HG03066 (cell line): ENCODE measurements around the gene PKM.

Experiments used
- ATAC-seq: cut with Tn5 transposase; IDR thresholded peaks from one replicate; pipeline ENCODE4 v1.9.1; 2021; ENCODE audit warnings: low read depth; ENCODE audit not compliant: unreplicated experiment

The PKM gene

DNA sequence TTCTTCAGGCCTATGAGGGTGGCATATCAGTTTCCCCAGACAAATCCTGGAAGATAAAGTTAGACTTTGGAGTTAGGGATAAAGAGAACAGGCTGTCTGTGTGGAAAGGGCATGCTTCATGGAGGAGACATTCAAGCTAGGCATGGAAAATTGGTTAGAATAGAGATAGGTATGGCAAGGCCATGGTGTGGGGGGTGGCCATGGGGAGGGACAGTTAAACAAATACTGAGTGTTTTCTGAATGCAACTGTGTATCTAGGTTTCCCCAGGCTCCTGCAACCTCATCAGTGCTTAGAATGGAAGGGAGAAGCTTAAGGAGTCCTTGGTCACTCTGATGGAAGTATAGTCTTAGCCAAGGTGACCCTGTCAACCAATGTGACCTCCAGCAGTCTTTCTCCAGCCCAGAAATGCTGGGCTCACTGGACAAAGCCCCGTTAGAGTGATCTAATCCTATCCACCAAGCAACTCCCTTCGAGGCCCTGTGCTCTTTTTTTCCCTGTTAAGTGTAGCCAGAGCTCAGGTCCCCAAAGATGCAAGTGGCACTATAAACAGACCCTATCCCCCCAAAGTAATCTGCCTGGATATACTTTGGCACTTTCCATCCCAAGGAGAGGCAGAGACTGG is 5.5 kb upstream of the PKM start:
- no peak for ATAC-seq

DNA sequence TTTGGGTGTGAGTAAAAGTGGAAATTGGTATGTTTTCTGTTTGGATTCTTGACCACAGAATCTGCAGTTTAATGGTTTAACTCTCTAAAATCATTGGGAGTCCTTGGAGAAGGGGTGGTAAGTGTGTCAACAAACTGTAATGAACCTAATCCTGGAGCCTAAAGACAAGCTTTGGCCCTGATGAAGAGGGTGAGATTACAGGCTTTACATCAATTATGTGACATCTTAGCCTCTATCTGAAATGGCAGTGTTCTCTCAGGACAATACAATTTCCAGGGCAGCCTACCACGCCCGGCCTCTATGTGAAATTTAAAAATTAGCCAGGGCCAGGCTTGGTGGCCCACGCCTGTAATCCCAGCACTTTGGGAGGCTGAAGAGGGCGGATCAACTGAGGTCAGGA is 4.3 kb upstream of the PKM start:
- ATAC-seq, result no peak

DNA sequence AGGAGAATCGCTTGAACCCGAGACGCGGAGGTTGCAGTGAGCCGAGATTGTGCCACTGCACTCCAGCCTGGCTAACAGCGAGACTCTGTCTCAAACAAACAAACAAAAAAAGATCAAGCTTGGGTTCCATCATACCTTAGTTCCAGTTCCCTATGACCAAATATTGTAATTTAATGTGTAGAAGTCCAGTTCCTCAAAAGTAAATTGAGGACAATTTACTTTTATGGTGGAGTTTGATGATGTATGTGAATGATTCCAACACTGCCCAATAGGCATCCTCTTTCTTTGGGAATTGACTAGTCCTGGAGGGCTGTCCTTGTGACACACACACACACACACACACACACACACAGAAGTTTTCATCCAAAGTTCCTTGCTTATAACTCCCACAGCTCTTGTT is 2.8 kb upstream of the PKM start:
- no peak for ATAC-seq

DNA sequence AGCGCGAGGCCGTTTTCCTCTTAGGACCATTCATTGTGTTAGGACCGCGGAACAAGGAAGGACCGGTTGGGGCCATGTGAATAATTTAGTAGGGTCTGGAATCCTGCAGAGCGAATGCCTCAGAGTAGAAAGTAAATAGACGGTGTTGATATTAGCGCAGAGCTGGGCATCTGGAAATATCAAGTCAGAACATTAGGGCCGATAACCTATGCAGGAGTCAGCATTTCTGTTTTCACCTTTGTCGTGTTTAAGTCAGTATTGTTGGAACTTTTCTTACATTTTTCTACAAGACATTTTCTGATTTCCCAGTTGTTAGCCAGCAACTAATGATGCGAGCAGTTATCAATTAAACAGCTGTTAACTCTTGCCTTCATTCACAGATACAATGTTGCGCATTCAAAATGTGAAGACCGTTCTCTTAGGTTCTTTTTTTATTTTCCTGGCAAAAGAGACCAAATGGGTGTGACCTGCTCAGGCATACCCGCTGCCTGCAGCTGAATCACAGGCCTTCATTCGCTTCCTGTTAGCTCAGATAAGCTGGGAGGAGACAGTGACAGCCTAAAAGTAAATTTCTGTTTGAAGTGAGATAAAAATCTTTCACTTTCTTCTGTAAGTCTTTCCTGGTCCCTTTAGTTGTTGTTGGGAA is 966 bp upstream of the PKM start:
- no peak for ATAC-seq

DNA sequence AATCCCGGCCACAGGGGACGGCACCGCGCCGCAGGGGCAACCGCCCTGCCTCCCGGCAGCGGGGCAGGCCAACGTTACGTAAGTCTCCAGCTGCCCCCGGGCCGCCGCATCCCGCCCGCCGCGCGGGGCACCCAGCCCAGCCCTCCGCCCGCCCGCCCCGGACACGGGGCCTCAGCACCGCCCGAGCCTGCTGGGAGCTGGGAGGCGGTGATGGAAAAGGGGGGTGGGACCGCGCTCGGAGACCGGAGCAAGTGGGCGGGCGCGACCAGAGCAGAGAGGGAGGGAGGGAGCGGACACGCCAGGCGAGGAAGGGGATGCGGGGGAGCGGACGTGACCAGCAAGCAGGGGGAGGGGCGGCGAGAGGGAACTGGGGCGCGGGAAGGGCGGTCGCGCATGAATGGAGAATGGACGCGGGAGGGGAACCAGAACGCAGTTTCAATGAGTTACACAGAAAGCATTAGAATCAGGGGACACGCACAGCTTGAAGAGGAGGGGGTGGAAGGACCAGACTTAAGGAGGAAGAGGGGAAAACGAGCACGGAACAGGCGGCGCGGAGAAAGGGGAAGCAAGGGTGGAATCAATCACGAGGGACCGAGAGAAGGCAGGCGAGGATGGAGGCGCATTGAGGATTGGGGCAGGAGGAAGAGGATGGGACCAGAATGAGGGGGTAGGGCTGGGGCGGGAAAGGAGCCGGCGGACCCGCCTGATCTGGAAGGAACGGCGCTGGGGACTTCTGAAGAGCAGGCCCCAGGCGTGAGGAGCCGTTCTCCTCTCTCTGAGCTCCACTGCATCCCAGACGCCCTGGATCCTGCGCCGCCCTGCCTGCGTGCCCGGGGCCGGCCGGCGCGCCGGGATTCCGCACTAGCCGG is 559 bp downstream of the PKM start:
- ATAC-seq, result no peak

DNA sequence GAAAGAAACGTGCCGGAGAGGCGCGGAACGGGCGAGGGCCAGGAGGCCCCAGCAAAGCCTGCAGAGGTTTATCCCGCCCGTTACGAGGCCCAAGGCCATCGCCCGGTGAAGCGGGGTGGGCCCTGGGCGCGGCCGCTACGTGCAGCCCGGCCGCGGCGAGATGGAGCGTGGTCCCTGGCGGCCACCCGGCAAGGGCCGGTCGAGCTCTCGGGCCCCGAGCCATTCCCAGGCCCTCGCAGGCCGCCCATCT is 1.1 kb downstream of the PKM start:
- ATAC-seq, result no peak

DNA sequence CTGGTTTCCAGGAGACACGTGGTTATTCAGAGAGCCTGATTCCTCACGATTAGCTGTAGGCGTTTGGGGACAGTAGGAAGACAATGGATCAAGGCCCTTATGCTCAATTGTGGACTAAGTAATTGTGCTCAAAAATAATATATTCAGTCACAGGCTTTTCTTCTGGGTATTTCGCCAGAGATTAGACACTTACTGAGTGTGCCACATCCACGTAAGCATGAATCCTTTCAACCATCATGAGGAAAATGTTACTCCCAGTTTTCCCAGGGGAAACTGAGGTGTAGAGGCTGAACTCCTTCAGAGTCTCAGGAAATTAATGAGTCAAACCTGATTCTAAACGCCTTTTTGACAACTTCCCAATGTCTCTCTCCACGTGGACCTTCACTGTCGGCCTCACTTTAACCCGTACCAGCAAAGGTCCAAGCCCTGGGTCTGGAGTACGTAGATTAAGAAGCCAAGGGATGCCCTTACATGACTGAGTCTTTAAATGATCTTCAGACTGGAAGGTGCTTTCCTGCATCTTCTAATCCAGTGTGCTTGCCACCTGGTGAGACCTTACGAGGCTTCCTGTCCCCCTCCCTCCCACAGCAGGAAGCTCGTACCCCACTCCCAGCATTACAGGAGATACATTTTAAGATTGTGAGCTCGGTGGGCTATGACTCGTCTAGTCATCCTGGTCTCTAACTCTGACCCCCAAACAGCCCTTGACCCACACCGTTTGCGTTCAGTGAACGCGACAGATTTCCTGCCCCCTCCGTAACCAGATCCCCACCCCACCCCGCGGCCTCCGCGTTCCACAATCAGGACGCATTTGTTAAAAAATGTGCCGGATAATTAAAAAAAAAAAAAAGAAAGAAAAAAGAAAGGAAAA is 1.7 kb downstream of the PKM start:
- no peak for ATAC-seq

DNA sequence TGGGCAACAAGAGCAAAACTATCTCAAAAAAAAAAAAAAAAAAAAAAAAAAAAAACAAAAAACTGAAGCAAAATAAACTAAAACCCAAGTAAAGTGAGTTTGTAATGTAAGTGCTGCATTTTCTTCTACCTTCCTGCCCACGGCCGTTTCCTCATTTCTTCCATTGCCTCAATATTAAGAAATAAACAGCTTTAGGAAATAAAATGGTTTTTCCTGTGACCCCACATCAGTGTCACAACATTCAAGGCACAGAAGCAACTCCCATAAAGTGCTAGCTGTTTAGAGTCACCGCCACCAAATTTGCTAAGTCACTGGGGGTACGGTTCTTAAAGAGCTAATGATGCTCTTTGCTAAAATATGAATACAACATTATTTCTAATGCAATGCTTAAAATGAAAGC is 3.3 kb downstream of the PKM start:
- no peak for ATAC-seq

DNA sequence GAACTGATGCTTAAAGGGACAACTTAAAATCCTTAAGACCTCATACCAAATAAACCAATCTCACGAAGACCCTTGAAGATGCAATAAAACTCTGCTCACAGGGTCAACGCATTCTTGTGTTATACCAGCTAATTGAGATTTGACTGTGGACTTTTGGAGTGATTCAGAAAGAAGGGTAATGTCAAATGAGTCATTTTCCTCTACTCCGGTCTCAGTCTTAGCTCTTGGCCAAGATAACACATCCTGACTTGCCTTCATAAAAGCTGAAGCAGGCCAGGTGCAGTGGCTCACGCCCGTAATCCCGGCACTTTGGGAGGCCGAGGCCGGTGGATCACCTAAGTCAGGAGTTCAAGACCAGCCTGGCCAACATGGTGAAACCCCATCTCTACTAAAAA is 3.8 kb downstream of the PKM start:
- no peak for ATAC-seq

DNA sequence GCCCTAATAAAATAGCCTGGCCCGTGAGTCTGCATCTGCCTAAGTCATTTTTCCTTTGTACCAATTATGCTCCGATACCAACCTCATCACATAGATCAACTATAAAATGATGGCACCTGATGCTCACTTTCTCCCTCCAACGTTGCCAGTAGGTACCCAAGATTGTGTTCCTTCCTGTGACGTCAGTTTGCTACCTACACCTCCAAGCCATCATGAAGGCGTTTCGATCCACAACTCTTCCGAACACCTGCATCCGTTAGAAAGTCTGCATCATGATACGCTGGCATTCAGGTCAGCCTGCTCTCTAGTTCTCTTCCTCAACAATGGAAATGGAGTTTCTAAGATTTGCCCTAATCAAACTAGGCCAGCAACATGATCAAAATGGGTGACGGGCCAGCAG is 7.7 kb downstream of the PKM start:
- ATAC-seq, result no peak

DNA sequence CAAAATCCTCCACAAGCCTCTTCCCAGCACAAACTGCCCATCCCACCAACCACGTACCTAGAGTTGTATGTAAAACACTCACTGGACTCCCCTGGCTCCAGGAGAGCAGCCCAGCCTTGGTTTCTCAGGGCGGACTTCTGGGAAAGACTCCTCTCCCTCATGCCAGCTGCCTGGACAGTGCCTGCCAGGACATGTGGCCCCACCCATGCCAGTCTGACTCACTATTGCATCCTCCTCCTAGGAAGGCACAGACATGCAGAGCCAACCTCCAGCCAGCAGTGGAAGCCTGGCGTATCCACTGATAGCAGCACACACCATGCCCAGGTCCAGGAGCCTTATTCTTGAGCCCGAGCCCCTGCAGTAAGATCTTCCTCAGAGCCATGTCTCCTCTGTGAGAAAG is 8.6 kb downstream of the PKM start:
- no peak for ATAC-seq

DNA sequence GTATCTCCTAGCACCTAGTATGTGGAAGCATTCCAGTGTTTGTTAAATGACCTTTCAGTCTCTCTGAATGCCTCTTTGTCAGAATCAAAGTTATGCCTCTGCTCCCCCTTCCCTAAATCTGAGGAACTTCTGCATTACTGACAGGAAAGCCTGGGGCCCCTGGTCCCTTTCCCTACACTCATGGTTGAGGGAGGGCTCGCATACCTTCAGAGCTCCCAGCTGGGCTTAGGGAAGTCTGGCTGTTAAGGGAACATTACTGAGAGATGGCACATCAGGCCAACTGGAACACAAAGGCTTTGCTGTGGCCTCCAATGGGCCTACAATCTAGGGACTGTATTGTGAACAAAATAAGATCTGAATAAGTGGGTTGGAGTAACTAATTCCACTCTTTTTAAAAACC is 10.3 kb downstream of the PKM start:
- ATAC-seq, result no peak

DNA sequence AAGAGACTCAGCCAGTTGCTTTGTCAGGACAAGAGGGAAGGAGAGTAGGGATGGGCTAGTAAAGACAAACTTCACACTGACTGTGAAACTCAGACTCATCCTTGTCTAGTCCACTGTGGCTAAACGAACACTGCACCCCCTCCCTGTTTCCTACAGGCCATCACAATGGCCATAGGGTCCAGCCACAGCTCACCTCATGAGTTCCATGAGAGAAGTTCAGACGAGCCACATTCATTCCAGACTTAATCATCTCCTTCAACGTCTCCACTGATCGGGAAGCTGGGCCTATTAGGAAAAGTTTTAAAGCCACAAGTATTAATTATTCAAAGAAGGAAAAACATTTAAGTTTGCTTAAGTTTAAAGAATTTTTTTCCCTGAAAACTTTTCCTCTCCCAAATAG is 13.8 kb downstream of the PKM start:
- ATAC-seq, result no peak

DNA sequence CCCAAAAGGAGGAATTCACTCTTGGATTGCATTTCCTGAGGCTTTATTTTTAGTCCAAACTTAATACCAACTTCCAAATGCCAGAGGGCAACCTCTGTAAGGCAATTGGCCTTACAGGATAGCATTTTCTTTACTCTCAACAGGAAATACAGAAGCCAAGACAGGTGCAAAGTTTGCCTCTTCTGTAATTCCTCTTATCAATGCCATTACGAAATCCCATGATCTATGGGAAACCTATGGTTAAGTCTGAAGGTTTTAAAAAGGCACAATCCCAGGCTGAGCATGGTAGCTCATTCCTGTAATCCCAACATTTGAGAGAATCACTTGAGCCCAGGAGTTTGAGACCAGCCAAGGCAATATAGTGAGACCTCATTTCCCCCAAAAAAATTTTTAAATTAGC is 14.9 kb downstream of the PKM start:
- ATAC-seq, result no peak

DNA sequence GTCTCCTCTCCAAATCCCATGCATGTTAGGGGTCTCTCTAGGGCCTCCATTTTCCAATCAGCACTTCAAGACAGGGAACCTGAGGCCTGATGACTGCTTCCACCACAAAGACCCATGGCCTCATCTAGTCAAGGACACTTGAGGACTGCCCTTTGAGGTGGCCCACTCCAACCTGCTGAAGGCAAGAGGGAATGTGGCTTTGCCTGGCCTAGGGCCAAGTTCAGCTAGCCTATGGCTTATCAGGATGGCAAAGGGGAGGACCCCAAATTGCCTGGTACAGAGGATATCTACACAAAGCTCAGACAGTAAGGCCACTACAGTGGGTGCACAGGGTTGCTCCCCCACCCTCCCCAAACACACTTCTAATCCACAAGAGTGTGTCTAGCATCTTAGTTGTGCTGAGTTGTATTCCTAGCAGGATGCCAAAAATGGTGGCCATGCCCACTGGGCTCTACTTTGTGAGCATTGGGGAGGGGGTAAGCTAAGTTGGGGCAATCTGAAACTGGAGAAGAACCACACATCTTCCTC is 23.4 kb downstream of the PKM start:
- ATAC-seq, result no peak

DNA sequence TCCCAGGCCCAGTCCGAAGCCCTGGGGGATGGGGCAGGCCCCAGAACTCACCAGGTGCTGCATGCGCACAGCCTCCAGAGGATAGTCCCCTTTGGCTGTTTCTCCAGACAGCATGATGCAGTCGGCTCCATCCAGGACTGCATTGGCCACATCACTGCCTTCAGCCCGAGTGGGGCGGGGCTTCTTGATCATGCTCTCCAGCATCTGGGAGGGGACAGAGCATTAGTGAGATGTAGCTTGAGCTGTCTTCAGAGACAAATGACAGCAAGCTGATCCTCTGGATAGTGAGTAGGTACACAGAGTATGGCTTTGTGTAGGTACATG is 24.4 kb downstream of the PKM start:
- no peak for ATAC-seq

DNA sequence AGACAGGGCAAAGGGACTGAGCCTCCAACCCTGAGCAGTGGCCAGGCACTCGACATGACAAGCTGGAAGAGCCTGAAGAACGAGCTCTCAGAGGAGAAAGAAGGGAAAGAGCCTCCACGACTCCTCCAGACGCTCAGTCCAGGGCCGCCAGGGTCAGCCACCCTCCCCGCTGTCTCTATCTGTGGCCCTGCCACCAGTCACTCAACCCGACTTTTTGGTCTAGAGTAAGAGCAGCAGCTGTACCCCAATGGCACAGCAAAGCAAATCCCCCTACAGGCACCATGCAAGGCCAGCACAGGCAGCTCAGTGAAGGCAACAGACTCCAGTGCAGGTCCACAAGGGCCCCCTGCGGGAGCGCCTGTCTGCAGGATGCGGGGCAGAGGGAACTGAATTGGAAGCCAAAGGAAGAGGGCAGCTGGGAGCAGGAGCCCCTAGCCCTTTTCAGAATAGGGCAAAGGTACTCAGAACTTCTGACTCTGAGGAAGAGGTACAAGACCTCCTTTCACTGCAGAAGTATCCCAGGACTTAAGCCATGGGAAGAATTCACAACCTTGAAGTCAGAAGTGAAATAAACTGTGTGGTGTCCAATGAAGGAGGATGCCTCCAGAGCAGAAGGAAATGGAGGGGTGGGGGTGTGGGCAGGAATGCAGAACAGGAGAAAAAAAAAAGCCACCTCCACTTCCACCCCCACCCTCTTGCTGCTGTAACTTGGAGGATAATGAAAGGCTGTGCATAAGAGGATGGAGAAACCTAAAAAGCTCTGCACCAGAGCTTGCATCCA is 24.9 kb downstream of the PKM start:
- no peak for ATAC-seq

DNA sequence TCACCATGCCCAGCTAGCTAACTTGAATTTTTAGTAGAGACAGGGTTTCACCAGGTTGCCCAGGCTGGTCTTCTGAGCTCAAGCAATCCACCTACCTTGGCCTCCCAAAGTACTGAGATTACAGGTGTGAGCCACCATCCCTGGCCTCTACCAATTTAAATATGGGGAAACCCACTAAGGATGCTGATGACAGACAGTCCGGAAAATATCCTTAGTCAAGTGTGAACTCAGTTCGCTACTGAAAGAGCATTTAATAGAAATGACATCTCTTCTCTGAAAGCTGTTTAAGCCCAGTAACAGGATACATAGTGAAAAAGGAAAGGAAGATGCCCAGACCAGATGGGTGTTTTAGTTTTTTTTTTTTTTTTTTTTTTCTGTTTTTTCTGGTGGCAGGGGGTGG is 25.7 kb downstream of the PKM start:
- no peak for ATAC-seq

DNA sequence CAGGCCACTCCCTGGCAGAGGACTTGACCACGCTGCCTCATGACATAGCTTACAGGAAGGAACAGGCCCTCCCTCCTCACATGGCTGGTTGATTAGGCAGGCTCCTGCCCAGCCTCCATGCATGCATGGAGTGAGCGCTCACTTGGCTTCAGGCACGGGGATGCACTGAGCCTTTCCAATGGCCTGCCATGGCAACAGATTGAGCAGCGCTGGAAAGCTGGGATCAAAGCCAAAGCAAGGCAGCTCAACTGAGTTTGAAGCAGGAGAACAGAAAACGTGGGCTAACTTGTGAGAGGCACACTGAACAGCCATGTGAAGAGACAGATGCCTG is 27.5 kb downstream of the PKM start:
- ATAC-seq, result no peak

DNA sequence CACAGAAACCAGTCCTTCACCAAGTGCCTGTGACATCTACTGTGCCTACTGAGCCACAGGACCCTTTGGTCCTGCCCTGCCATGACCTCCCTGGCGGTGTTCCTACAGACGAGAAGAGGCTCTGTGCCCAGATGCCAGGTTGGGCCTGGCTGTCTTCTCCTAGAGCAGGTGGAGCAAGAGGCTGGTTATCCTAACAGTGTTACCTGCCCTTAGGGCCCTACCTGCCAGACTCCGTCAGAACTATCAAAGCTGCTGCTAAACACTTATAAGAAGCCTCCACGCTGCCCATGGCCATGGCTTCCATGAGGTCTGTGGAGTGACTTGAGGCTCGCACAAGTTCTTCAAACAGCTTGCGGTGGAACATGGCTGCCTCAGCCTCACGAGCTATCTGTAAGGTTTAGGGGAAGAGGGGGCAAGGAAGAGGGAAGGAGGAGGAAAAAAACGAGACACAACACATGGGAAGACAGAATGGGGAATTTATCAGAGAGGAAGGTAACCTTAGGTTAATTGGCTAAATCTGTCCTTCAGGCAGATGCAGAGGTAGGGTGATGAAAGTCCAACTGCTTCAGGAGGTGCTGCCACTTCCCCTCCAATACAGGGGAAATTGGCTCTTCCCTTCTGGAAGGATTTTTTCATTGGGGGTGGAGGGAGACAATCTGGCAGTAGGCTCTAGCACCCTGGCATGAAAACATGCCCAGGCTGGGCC is 28.0 kb downstream of the PKM start:
- no peak for ATAC-seq
